Heart left ventricle (tissue), 13 donors: ENCODE measurements around the gene MBP.

Experiments
- POLR2A ChIP-seq, 2 donors: fragments of 450-650 bp; IDR thresholded peaks; one replicate each; pipeline ENCODE4 v1.6.1; 2017; ENCODE audit warnings: antibody characterized with exemption in 2 of 2, mild to moderate bottlenecking in 2 of 2, moderate library complexity in 2 of 2
- TF ChIP-seq, protein P1 (sequence below), 12 donors: fragments of 200-600 bp; sonication (generic) in 4 of 12; IDR thresholded peaks; one replicate each; pipeline versions ENCODE4 v1.5.0 to v1.8.0; 2018 to 2022; ENCODE audit warnings: antibody characterized with exemption in 12 of 12, mild to moderate bottlenecking in 5 of 12
- donor health status: ischemic (EF 13 %, LVEDD 7.1; RV severe dilation, severe dysfunction).
- donor health status: DM: no; HTN: yes; CAD: no.
- donor health status: DM: no; HTN: no; CAD: no.
- donor health status: ischemic (EF 25% LVEDD 6.9; RV normal size, moderate dysfunction).
- donor health status: ischemic (EF 25% LVEDD 5.7; RV mildly dilated, moderate dysfunction).
- donor health status: ischemic (EF 35%, LVEDD 5.7; RV mildly dilated, moderate dysfunction).
- donor health status: nonischemic (EF 11% LVEDD 7.7; RV severe dilation, severe dysfunction).
- donor health status: DM: yes; HTN: yes; CAD: no.
- donor health status: PGD.
- donor health status: ischemic (EF 29% LVEDD 5.4; RV normal size, mild dysfunction).
- donor health status: nonischemic (EF 23%, LVEDD 6.1; RV moderate dilation, normal function).

DNA sequence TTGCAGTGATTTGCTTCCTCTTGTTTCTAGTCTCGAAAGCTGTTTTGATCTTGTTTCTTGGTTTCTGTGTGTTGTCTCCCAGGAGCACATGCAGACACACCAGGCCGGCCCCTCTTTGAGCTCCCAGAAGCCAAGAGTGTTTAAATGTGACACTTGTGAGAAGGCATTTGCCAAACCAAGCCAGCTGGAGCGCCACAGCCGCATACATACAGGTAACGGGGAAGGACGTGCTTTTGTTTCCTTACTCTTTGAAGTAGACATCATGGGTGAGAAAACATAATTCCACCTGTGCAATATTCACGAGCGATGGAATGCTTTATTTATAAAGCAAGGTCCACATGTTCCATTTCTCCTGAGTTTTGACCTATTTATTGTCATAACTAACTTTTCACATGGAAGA is 173.0 kb downstream of the MBP start:
- TF ChIP-seq, protein P1, sequence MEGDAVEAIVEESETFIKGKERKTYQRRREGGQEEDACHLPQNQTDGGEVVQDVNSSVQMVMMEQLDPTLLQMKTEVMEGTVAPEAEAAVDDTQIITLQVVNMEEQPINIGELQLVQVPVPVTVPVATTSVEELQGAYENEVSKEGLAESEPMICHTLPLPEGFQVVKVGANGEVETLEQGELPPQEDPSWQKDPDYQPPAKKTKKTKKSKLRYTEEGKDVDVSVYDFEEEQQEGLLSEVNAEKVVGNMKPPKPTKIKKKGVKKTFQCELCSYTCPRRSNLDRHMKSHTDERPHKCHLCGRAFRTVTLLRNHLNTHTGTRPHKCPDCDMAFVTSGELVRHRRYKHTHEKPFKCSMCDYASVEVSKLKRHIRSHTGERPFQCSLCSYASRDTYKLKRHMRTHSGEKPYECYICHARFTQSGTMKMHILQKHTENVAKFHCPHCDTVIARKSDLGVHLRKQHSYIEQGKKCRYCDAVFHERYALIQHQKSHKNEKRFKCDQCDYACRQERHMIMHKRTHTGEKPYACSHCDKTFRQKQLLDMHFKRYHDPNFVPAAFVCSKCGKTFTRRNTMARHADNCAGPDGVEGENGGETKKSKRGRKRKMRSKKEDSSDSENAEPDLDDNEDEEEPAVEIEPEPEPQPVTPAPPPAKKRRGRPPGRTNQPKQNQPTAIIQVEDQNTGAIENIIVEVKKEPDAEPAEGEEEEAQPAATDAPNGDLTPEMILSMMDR (IDR thresholded peaks at IDR 0.05), result no peak
- TF ChIP-seq POLR2A (IDR thresholded peaks at IDR 0.05), result no peak
